ENCODE data around the gene PVR.
A peak's percentile ranks its signal among the peaks of the same experiment; 100 is the strongest.
"Not testable (repeated sequence)": the region's sequence is repeated elsewhere in the genome, so short reads cannot be mapped to it uniquely, and the experiment has no call there.

PVR gene

GRCh38 chr19:44646049-44646416 is 2.3 kb downstream of the PVR start:
- DNase-seq: no peak

- DNase-seq: no peak
Observed at GRCh38 chr19:44647144-44647543, 3.4 kb downstream of the PVR start.

DNA sequence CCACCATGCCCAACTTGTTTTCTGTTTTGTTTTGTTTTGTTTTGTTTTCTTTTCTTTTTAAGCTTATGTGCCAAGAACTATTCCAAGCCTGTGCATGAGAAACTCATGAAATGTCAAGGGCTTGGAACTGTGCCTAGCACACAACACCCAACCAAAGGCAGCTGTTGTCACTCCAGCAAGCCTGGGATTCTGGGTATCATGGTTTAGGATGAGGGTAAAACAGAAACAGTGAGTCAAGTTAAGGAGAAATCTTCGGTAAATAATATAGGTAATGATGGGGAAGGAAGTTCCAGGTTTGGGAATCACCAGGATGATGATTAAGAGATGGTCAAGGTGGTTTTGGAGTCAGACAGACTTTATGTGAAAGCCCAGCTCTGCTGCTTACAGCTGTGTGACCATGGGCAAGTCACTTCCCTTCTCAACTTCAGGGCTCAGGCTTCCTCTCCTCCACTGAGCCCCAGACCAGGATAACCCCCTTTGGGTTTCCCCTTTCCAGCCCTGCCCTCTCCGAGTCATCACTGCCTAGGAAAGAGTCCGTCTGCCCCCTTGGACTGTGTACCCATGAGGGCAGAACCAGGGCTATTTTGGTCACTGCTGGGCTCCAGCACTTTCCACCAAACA is 5.0 kb downstream of the PVR start:
- peak; percentile 86 for DNase-seq

GRCh38 chr19:44649578-44650145 is 6.0 kb downstream of the PVR start:
- no peak for DNase-seq

- no peak for DNase-seq
Observed at GRCh38 chr19:44653343-44653742, 9.6 kb downstream of the PVR start.

DNA sequence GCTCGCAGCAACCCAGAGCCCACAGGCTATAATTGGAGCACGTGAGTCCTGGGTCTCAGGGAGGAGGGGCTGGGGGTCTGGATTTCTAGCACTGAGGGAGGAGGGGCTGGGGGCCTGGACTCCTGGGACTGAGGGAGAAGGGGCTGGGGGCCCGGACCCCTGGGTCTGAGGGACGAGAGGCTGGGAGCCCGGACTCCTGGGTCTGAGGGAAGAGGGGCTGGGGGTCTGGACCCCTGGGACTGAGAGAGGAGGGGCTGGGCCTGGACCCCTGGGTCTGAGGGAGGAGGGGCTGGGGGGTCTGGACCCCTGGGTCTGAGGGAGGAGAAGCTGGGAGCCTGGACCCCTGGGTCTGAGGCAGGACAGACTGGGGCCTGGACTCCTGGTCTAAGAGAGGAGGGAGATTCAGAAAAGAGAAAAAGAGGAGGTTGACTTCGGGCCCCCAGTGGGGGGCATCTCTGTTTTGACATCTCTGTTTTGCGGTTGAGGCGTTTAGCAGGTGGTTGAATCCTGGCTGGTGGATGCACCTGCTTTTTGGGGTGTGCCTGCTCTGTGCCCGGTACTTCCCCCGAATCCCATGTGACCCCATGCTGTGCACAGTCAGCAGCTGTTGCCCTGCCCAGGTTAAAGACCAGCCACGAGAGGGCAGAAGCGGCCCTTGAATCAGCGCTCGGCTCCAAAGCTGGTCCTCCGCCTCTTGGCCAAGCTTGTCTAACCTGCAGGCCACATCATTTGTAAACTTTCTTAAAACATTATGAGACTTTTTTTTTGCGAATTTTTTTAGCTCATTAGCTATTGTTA is 10.5 kb downstream of the PVR start:
- DNase-seq: peak; percentile 57

- DNase-seq: peak; percentile 83
Observed at GRCh38 chr19:44657211-44657921, 13.7 kb downstream of the PVR start.

- DNase-seq: no peak
Observed at GRCh38 chr19:44658069-44658733, 14.5 kb downstream of the PVR start.

GRCh38 chr19:44660081-44660480 is 16.4 kb downstream of the PVR start:
- no peak for DNase-seq

- DNase-seq: no peak
Observed at GRCh38 chr19:44661205-44661604, 17.5 kb downstream of the PVR start.

DNA sequence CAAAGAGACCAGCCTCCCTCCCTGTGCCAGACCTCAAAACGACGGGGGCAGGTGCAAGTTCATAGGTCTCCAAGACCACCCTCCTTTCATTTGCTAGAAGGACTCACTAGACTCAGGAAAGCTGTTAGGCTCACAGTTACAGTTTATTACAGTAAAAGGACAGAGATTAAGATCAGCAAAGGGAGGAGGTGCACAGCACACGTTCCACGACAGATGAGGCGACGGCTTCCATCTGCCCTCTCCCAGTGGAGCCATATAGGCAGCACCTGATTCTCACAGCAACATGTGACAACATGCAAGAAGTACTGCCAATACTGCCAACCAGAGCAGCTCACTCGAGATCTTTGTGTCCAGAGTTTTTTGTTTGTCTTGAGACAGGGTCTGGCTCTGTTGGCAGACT is 18.2 kb downstream of the PVR start:
- no peak for DNase-seq

- DNase-seq: no peak
Observed at GRCh38 chr19:44662691-44663385, 19.1 kb downstream of the PVR start.

GRCh38 chr19:44663996-44664395 is 20.3 kb downstream of the PVR start:
- DNase-seq: no peak

DNA sequence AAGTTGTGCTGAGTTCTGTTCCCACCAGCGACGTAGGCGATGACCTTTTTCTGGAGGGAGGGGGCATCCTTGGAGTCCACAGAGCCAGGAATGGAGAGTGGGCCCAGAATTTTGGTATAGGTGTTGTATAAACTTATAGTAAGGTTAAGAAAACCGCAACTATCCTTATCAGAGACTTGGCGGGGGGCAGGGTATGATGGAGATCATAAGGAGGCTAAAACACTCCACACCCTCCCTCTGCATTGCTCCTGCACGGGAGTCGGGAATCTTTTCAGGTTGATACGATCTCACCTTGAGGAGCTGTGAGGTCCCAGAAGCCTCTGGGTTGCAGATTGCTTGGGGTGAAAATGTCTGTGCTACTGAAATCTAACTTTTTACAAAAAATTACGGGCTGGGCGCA is 21.3 kb downstream of the PVR start:
- no peak for DNase-seq

- no peak for DNase-seq
Observed at GRCh38 chr19:44666852-44667556, 23.3 kb downstream of the PVR start.

- no peak for DNase-seq
Observed at GRCh38 chr19:44668985-44669764, 25.5 kb downstream of the PVR start.

DNA sequence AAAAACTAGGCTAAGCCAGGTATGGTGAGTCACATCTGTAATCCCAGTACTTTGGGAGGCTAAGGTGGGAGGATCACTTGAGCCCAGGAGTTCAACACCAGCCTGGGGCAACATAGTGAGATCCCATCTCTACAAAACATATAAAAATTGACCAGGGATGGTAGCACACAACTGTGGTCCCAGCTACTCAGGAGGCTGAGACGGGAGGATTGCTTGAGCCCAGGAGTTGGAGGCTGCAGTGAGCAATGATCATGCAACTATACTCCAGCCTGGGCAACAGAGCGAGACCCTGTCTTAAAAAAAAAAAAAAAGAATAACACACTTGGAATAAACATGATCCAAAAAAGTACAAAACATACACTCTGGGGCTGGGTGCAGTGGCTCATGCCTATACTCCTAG is 26.3 kb downstream of the PVR start:
- DNase-seq: not testable (repeated sequence)

DNA sequence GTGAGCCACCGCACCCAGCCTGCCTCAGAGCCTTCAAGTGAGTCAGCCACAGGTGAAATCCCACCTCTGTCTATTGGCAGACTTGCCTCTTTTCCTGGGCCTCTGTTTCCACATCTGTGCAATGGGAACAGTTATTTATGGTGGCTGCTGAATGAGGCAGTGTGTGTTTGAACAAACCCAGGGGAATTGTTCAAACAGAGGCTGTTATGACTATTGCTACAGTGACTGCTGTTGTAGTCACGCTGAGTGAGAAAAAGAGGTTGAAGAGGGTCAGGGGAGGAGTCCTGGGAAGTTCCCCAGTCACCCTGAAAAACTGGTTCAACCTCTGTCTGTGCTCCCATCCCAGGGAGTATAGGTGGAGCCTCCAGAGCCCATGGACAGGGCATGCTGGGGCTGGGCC is 27.7 kb downstream of the PVR start, which contains the start of gene CEACAM19:
Gene CEACAM19, plus strand, starts transcription at position 83 of the 400 bp plus-strand sequence. CDS start 450 bp downstream, outside the sequence.
- no peak for DNase-seq

- DNase-seq: no peak
Observed at GRCh38 chr19:44672226-44672625, 28.5 kb downstream of the PVR start.

DNA sequence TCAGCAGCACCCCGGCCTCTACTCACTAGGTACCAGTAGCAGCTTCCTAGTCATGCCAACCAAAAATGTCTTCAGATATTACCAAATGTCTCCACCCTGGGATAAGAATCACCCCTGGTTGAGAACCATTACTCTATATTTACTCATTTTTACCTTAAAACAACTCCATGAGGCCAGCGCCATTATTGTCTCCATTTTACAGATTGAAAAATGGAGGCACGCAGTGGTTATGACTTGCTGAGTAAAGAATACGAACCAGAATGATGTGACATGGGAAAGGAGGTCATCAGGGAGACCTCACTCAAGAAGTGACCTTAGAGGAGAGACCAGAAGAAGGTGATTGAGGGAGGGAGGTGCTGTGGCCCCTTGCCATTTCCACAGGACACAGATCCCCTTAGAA is 29.8 kb downstream of the PVR start:
- DNase-seq: no peak

DNA sequence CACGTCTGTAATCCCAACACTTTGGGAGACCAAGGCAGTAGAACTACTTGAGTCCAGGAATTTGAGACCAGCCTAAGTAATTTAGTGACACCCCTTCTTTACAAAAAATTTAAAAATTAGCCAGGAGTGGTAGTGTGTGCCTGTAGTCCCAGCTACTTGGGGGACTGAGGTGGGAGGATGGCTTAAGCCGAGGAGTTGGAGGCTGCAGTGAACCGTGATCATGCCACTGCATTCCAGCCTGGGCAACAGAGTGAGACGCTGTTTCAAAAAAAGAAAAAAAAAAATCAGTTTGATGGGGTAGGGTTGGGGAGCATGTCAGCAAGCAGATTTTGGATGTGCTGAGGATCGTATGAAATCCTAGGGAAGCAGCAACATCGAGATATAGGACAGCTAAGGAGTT is 31.8 kb downstream of the PVR start:
- no peak for DNase-seq

All from fibroblast of skin of scalp (primary cell).